COLO829 (cell line): Measurements from ENCODE around the gene CTXN1.
"Not testable (repeated sequence)": the region's sequence is repeated elsewhere in the genome, so short reads cannot be mapped to it uniquely, and the experiment has no call there.

Experiments used
- DNase-seq: peaks from one replicate; pipeline ENCODE4 v3.0.0; 2012; ENCODE audit warnings: low spot score

The CTXN1 gene

GRCh38 chr19:7944177-7944761, 18.3 kb upstream of the CTXN1 start:
- peak; percentile 88 for DNase-seq

GRCh38 chr19:7943444-7944176, 17.7 kb upstream of the CTXN1 start, which contains the start of gene TIMM44:
Gene TIMM44 (minus strand): TSS chr19:7943666. CDS start chr19:7943651, 15 bp downstream.
- DNase-seq: peak; percentile 95

GRCh38 chr19:7942981-7943443, 17.1 kb upstream of the CTXN1 start:
- DNase-seq: no peak

- DNase-seq: no peak
These were observed 16.1 kb upstream of the CTXN1 start for GRCh38 chr19:7941895-7942596.

GRCh38 chr19:7940841-7941240, 14.9 kb upstream of the CTXN1 start:
- DNase-seq: no peak

GRCh38 chr19:7934766-7935165, 8.8 kb upstream of the CTXN1 start:
- no peak for DNase-seq

- no peak for DNase-seq
These were observed 8.1 kb upstream of the CTXN1 start for GRCh38 chr19:7933828-7934725.

GRCh38 chr19:7933411-7933810, 7.5 kb upstream of the CTXN1 start:
- no peak for DNase-seq

- DNase-seq: no peak
These were observed 7.0 kb upstream of the CTXN1 start for GRCh38 chr19:7932930-7933300.

GRCh38 chr19:7932276-7932929, 6.5 kb upstream of the CTXN1 start:
- DNase-seq: no peak

GRCh38 chr19:7931221-7932061, 5.5 kb upstream of the CTXN1 start:
- DNase-seq: no peak

- DNase-seq: no peak
These were observed 4.8 kb upstream of the CTXN1 start for GRCh38 chr19:7930765-7931164.

- DNase-seq: not testable (repeated sequence)
These were observed 4.1 kb upstream of the CTXN1 start for GRCh38 chr19:7930030-7930429.

GRCh38 chr19:7928741-7929701, 3.1 kb upstream of the CTXN1 start:
- DNase-seq: no peak

- no peak for DNase-seq
These were observed 2.4 kb upstream of the CTXN1 start for GRCh38 chr19:7928334-7928706.

GRCh38 chr19:7927605-7928333, 1.8 kb upstream of the CTXN1 start:
- DNase-seq: no peak

- no peak for DNase-seq
These were observed 1.0 kb upstream of the CTXN1 start for GRCh38 chr19:7926727-7927604.
